A549 (cell line): ENCODE results near the gene DTNB.

ENCODE experiments used
- CBX2 ChIP-seq: fragments of 200-600 bp; sonication (generic); IDR thresholded peaks from 2 replicates; pipeline ENCODE4 v1.6.1; 2016; ENCODE audit warnings: low read depth, mild to moderate bottlenecking, borderline replicate concordance
- CTCF ChIP-seq: fragments of >200 bp; sonication (Bioruptor Twin); formaldehyde crosslinking; IDR thresholded peaks from 3 replicates; pipeline ENCODE4 v1.5.1; 2016
- E2F6 ChIP-seq: IDR thresholded peaks from 2 replicates; pipeline ENCODE4 v1.6.1; 2012; ENCODE audit warnings: low read depth, borderline replicate concordance
- EP300 ChIP-seq, 2 experiments: fragments of >200 bp; sonication (Bioruptor Twin); formaldehyde crosslinking; IDR thresholded peaks; 2 replicates in 1 of 2; 3 replicates in 1 of 2; pipeline ENCODE4 v1.6.1; 2016 to 2017
- HMGXB4 ChIP-seq: fragments of 250-450 bp; sonication (Bioruptor Pico); IDR thresholded peaks from 2 replicates; pipeline ENCODE4 v1.5.0; 2021; ENCODE audit warnings: mild to moderate bottlenecking, moderate library complexity, borderline replicate concordance
- JUN ChIP-seq, 2 experiments: fragments of >200 bp; sonication (Bioruptor Twin); formaldehyde crosslinking; IDR thresholded peaks; 2 replicates in 1 of 2; 3 replicates in 1 of 2; pipeline ENCODE4 v1.6.1; 2016 to 2017
- JUNB ChIP-seq: fragments of >200 bp; sonication (Bioruptor Twin); formaldehyde crosslinking; IDR thresholded peaks from 2 replicates; pipeline ENCODE4 v1.6.1; 2016
- NPAS2 ChIP-seq: fragments of 250-450 bp; sonication (Bioruptor Pico); IDR thresholded peaks from 2 replicates; pipeline ENCODE4 v1.8.0; 2022; ENCODE audit warnings: mild to moderate bottlenecking, moderate library complexity, borderline replicate concordance
- NR3C1 ChIP-seq: fragments of >200 bp; sonication (Bioruptor Twin); formaldehyde crosslinking; IDR thresholded peaks from 3 replicates; pipeline ENCODE4 v1.6.1; 2017
- RCOR1 ChIP-seq: fragments of 150-350 bp; IDR thresholded peaks from 2 replicates; pipeline ENCODE4 v1.6.1; 2014; ENCODE audit warnings: antibody characterized with exemption, low read length, low read depth
- REST ChIP-seq: fragments of 200-600 bp; sonication (generic); IDR thresholded peaks from 2 replicates; pipeline ENCODE4 v1.6.1; 2016; ENCODE audit warnings: antibody characterized with exemption, mild to moderate bottlenecking, moderate library complexity
- RFX5 ChIP-seq: fragments of 450-650 bp; IDR thresholded peaks from 2 replicates; pipeline ENCODE4 v1.7.1; 2014; ENCODE audit warnings: antibody characterized with exemption, mild to moderate bottlenecking, moderate library complexity
- SMC3 ChIP-seq: fragments of >200 bp; sonication (Bioruptor Twin); formaldehyde crosslinking; IDR thresholded peaks from 3 replicates; pipeline ENCODE4 v1.6.1; 2018; ENCODE audit warnings: inconsistent platforms
- ZFP36 ChIP-seq: fragments of 450-650 bp; IDR thresholded peaks from 2 replicates; pipeline ENCODE4 v1.6.1; 2014; ENCODE audit warnings: borderline replicate concordance; ENCODE audit not compliant: partially characterized antibody

- no peak for TF ChIP-seq CTCF
- TF ChIP-seq CBX2, result no peak
- TF ChIP-seq HMGXB4 (CRISPR knock-in tag), result no peak
- TF ChIP-seq RFX5, result no peak
- no peak for TF ChIP-seq RCOR1
- no peak for TF ChIP-seq ZFP36
- no peak for TF ChIP-seq NPAS2 (CRISPR knock-in tag)
- TF ChIP-seq E2F6, result no peak
- TF ChIP-seq SMC3, result no peak
- no peak for TF ChIP-seq JUN (IDR thresholded peaks at IDR 0.05)
- no peak for TF ChIP-seq JUNB
- no peak for TF ChIP-seq NR3C1
- TF ChIP-seq REST, result no peak
- TF ChIP-seq EP300 (IDR thresholded peaks at IDR 0.05), result no peak
Observed at GRCh38 chr2:25332571-25332970, 340.8 kb downstream of the DTNB start.
